OCI-LY1 (cell line): ENCODE measurements around the gene RNF41.

Source experiments
- H2AFZ ChIP-seq: fragments of 200-600 bp; sonication (generic), shearing (Covaris generic); 2 replicates; pipeline ENCODE4 v1.6.0; 2014; ENCODE audit warnings: antibody characterized with exemption, mild to moderate bottlenecking, low read length
- H3F3A ChIP-seq: fragments of 200-600 bp; sonication (generic), shearing (Covaris generic); 2 replicates; pipeline ENCODE4 v1.6.0; 2014; ENCODE audit warnings: mild to moderate bottlenecking, antibody characterized with exemption, low read length, moderate library complexity; ENCODE audit not compliant: insufficient read depth
- H3K27ac ChIP-seq: fragments of 200-600 bp; sonication (generic); 2 replicates; pipeline ENCODE4 v1.5.1; 2014; ENCODE audit warnings: low read length, mixed run types, mild to moderate bottlenecking, low read depth; ENCODE audit not compliant: poor library complexity, severe bottlenecking
- H3K27me3 ChIP-seq: fragments of 200-600 bp; sonication (generic); 2 replicates; pipeline ENCODE4 v1.6.0; 2014; ENCODE audit warnings: antibody characterized with exemption, mild to moderate bottlenecking, low read length, moderate library complexity; ENCODE audit not compliant: insufficient read depth
- H3K36me3 ChIP-seq: fragments of 200-600 bp; sonication (generic); 2 replicates; pipeline ENCODE4 v1.6.1; 2014; ENCODE audit warnings: mild to moderate bottlenecking, antibody characterized with exemption, low read length, moderate library complexity, mixed read lengths; ENCODE audit not compliant: insufficient read depth
- H3K4me1 ChIP-seq: fragments of 200-600 bp; sonication (generic); 2 replicates; pipeline ENCODE4 v1.5.1; 2014; ENCODE audit warnings: mild to moderate bottlenecking, low read length, moderate library complexity; ENCODE audit not compliant: insufficient read depth, severe bottlenecking
- H3K4me2 ChIP-seq: fragments of 200-600 bp; sonication (generic), shearing (Covaris generic); 2 replicates; pipeline ENCODE4 v1.6.1; 2014; ENCODE audit warnings: low read length
- H3K4me3 ChIP-seq: fragments of 200-600 bp; sonication (generic); 2 replicates; pipeline ENCODE4 v1.5.1; 2014; ENCODE audit warnings: low read length, low read depth, mild to moderate bottlenecking, mixed read lengths; ENCODE audit not compliant: poor library complexity, severe bottlenecking
- H3K79me2 ChIP-seq: fragments of 200-600 bp; shearing (Covaris generic); 2 replicates; pipeline ENCODE4 v1.6.1; 2016; ENCODE audit warnings: mixed run types, low read length, mixed read lengths; ENCODE audit not compliant: insufficient read depth
- H3K9ac ChIP-seq: fragments of 200-600 bp; sonication (generic), shearing (Covaris generic); 2 replicates; pipeline ENCODE4 v1.6.1; 2014; ENCODE audit warnings: mild to moderate bottlenecking, low read length, mixed read lengths
- H3K9me2 ChIP-seq: fragments of 200-600 bp; sonication (generic), shearing (Covaris generic); 2 replicates; pipeline ENCODE4 v1.6.1; 2014; ENCODE audit warnings: low read depth, mild to moderate bottlenecking, low read length, mixed read lengths
- H3K9me3 ChIP-seq: fragments of 200-600 bp; shearing (Covaris generic); 2 replicates; pipeline ENCODE4 v1.6.1; 2014; ENCODE audit warnings: low read length, mixed read lengths
- H4K20me1 ChIP-seq: fragments of 200-600 bp; sonication (generic), shearing (Covaris generic); 2 replicates; pipeline ENCODE4 v1.6.0; 2016; ENCODE audit warnings: mild to moderate bottlenecking, low read length; ENCODE audit not compliant: insufficient read depth
- CTCF ChIP-seq: fragments of 200-600 bp; sonication (generic), shearing (Covaris generic); IDR thresholded peaks from 2 replicates; pipeline ENCODE4 v1.5.1; 2017; ENCODE audit warnings: mild to moderate bottlenecking, antibody characterized with exemption, low read length, moderate library complexity, mixed read lengths
- EZH2 ChIP-seq: fragments of 200-600 bp; sonication (generic), shearing (Covaris generic); IDR thresholded peaks from 2 replicates; pipeline ENCODE4 v1.8.0; 2017; ENCODE audit warnings: borderline replicate concordance, mixed run types, mild to moderate bottlenecking, antibody characterized with exemption, low read length, moderate library complexity, mixed read lengths

Gene RNF41

GRCh38 chr12:56221232-56221756 lies 428 bp downstream of the RNF41 start:
- Histone ChIP-seq H3K4me3 (peak overlapping the region; percentile 84), H3K4me2 (peak overlapping the region; percentile 95), H4K20me1 (no peaks in the 10 kb centered on the region), H3K27me3 (no peaks in the 10 kb centered on the region), H2AFZ (no peak overlapping the region), H3K4me1 (peaks cover 42% of the 10 kb centered on the region), H3K9me3 (no peaks in the 10 kb centered on the region), H3K27ac (peak overlapping the region; percentile 84), H3K79me2 (0 out of 2 replicates have a peak, but pooled peaks cover 5% of the 10 kb centered on the region), H3F3A (no peaks in the 10 kb centered on the region), H3K36me3 (peaks cover 13% of the 10 kb centered on the region), H3K9me2 (no peaks in the 10 kb centered on the region), H3K9ac (peak overlapping the region; percentile 75)
- no peak for TF ChIP-seq EZH2

GRCh38 chr12:56220611-56221231 lies 1.0 kb downstream of the RNF41 start:
- H3K79me2 ChIP-seq, result 0 out of 2 replicates have a peak, but pooled peaks cover 5% of the 10 kb centered on the region
- no peaks in the 10 kb centered on the region for H3K9me2 ChIP-seq
- no peak overlapping the region for H2AFZ ChIP-seq
- peak overlapping the region; percentile 84 for H3K27ac ChIP-seq
- H3K9ac ChIP-seq, result peak overlapping the region; percentile 75
- H3K4me2 ChIP-seq, result peak overlapping the region; percentile 95
- peak overlapping the region; percentile 84 for H3K4me3 ChIP-seq
- peaks cover 42% of the 10 kb centered on the region for H3K4me1 ChIP-seq
- no peak for TF ChIP-seq EZH2
- no peak for TF ChIP-seq CTCF
- no peaks in the 10 kb centered on the region for H3K9me3 ChIP-seq
- H3F3A ChIP-seq, result no peaks in the 10 kb centered on the region
- H4K20me1 ChIP-seq, result no peaks in the 10 kb centered on the region
- no peaks in the 10 kb centered on the region for H3K27me3 ChIP-seq
- H3K36me3 ChIP-seq, result peaks cover 19% of the 10 kb centered on the region

GRCh38 chr12:56219840-56220239 lies 1.9 kb downstream of the RNF41 start:
- H3K9me3 ChIP-seq, result no peaks in the 10 kb centered on the region
- H3K4me2 ChIP-seq, result peak overlapping the region; percentile 95; the same call in 1 of the 2 replicates
- H4K20me1 ChIP-seq, result no peaks in the 10 kb centered on the region
- H3K9me2 ChIP-seq, result no peaks in the 10 kb centered on the region
- peaks cover 27% of the 10 kb centered on the region for H3K36me3 ChIP-seq
- no peak overlapping the region for H2AFZ ChIP-seq
- TF ChIP-seq CTCF (no peak), EZH2 (no peak)
- H3K4me1 ChIP-seq, result peaks cover 36% of the 10 kb centered on the region
- H3K79me2 ChIP-seq, result 0 out of 2 replicates have a peak, but pooled peaks cover 5% of the 10 kb centered on the region
- no peak overlapping the region for H3K9ac ChIP-seq
- peak overlapping the region; percentile 84 for H3K4me3 ChIP-seq
- no peaks in the 10 kb centered on the region for H3F3A ChIP-seq
- H3K27me3 ChIP-seq, result no peaks in the 10 kb centered on the region
- H3K27ac ChIP-seq, result no peak overlapping the region

- Histone ChIP-seq H3F3A (no peaks in the 10 kb centered on the region), H3K4me2 (no peak overlapping the region), H3K79me2 (0 out of 2 replicates have a peak, but pooled peaks cover 5% of the 10 kb centered on the region), H3K9ac (no peak overlapping the region), H3K27me3 (no peaks in the 10 kb centered on the region), H3K27ac (no peak overlapping the region), H2AFZ (no peak overlapping the region), H3K4me3 (no peak overlapping the region), H3K9me3 (no peaks in the 10 kb centered on the region), H4K20me1 (no peaks in the 10 kb centered on the region), H3K9me2 (no peaks in the 10 kb centered on the region), H3K36me3 (peaks cover 61% of the 10 kb centered on the region), H3K4me1 (peaks cover 12% of the 10 kb centered on the region)
- TF ChIP-seq EZH2, result no peak
- TF ChIP-seq CTCF, result no peak
Measured at GRCh38 chr12:56216461-56216860, 5.3 kb downstream of the RNF41 start.
